H1 (cell line): ENCODE measurements around the gene CFDP1. TPM values are rescaled to one million over a fixed set of nuclear protein-coding genes. Genes with fewer than 3 reads are reported as not detected.

Experiments used
- EZH2 ChIP-seq: fragments of 200-600 bp; sonication (generic); IDR thresholded peaks from 2 replicates; pipeline ENCODE4 v1.7.1; 2012; ENCODE audit warnings: low read depth, mild to moderate bottlenecking, moderate library complexity, low read length, inconsistent platforms; ENCODE audit not compliant: severe bottlenecking
- NRF1 ChIP-seq: IDR thresholded peaks from 2 replicates; pipeline ENCODE4 v1.6.1; 2011; ENCODE audit warnings: mild to moderate bottlenecking, low read depth, low read length, improper control_type of control experiment
- SAP30 ChIP-seq: fragments of 300-600 bp; sonication (generic); IDR thresholded peaks from 2 replicates; pipeline ENCODE4 v1.7.1; 2012; ENCODE audit warnings: low read length, moderate library complexity, mild to moderate bottlenecking, inconsistent platforms; ENCODE audit not compliant: insufficient read depth, insufficient replicate concordance
- SUZ12 ChIP-seq: fragments of 200-600 bp; sonication (generic); IDR thresholded peaks from 2 replicates; pipeline ENCODE4 v1.6.1; 2012; ENCODE audit warnings: mild to moderate bottlenecking, inconsistent platforms, low read length, moderate library complexity, mixed read lengths
- ZNF274 ChIP-seq: IDR thresholded peaks from 2 replicates; pipeline ENCODE4 v1.7.0; 2012; ENCODE audit warnings: low read length, borderline replicate concordance; ENCODE audit errors: extremely low read depth
- polyA plus RNA-seq, 7 experiments: library from polyadenylated mRNA; depleted of rRNA in 3 of 7; stranded (reverse) in 5 of 7; unstranded in 2 of 7; fragments of >200 nt in 5 of 7; fragments of 200-250 nt in 2 of 7; gene quantifications; 1 replicate in 5 of 7; 2 replicates in 1 of 7; 4 replicates in 1 of 7; pipeline versions ENCODE4 v1.2.1 to v1.2.3, GENCODE V29; 2011 to 2013; ENCODE audit warnings: missing spikeins in 2 of 7, mixed read lengths in 2 of 7
- total RNA-seq: library from RNA; stranded (reverse); fragmentation: NEBNext Ultra II Directional; extraction: Animal tissue kit (Norgen Biotek cat#: 25700); gene quantifications from 2 replicates; pipeline ENCODE4 v1.2.1, GENCODE V29; 2021
- TF ChIP-seq, protein P1 (sequence below): fragments of 300-600 bp; sonication (generic); IDR thresholded peaks from 2 replicates; pipeline ENCODE4 v1.7.1; 2012; ENCODE audit warnings: low read length, moderate library complexity, mild to moderate bottlenecking, inconsistent platforms; ENCODE audit not compliant: insufficient replicate concordance
- TF ChIP-seq, protein P2 (sequence below), 3 experiments: IDR thresholded peaks; 1 replicate in 2 of 3; 2 replicates in 1 of 3; pipeline versions ENCODE4 v1.5.1 to v1.6.1; 2011; ENCODE audit warnings: low read length in 3 of 3, mild to moderate bottlenecking in 3 of 3, inconsistent platforms in 2 of 3, low read depth in 1 of 3, moderate library complexity in 1 of 3; ENCODE audit not compliant: insufficient read depth in 1 of 3; ENCODE audit errors: control extremely low read depth in 1 of 3

CFDP1 gene
- total and polyA plus RNA-seq, 2 of the 8 experiments (the other 6 are each of a cell fraction or from before 2014, with no cell fraction given), result 25.5 to 77.3 TPM

DNA sequence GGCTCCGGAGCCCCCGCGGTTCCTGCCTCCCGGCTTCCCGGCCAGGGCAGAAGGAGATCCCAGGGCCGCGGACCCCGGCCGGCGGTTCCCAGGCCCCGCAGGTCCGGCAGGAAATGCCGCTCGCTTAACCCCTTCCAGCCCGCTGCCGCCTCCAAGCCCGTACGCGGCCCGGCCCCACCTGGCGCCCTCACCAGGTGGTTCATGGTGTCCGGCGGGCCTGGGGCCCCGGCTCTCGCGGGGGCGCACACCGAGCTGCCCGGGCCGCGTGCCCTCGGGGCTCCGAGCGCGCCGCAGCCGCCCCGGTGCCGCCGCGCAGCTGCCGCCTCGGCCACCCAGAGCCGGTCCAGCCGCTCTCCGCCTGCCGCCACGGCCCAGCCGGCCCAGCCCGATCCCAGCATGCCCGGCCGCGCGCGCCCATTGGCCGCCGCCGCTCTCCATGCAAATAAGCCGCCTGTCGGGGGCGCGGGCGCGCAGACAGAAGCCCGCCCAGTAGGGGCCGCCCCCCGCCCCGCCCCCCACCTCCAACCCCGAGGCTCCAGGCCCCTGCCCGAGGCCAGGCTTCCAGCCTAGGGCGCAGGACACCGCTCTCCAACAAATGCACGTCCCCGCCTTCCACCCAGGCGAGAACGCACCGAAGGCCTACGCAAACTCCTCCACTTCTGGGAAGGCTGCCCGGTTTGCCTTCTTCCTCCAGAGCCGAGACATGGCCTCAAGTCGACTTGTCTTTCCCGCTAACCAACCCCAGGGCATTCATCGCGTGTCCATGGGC, 181.8 kb downstream of the CFDP1 start, which contains the start of gene BCAR1 (continued):
- TF ChIP-seq, protein P1, sequence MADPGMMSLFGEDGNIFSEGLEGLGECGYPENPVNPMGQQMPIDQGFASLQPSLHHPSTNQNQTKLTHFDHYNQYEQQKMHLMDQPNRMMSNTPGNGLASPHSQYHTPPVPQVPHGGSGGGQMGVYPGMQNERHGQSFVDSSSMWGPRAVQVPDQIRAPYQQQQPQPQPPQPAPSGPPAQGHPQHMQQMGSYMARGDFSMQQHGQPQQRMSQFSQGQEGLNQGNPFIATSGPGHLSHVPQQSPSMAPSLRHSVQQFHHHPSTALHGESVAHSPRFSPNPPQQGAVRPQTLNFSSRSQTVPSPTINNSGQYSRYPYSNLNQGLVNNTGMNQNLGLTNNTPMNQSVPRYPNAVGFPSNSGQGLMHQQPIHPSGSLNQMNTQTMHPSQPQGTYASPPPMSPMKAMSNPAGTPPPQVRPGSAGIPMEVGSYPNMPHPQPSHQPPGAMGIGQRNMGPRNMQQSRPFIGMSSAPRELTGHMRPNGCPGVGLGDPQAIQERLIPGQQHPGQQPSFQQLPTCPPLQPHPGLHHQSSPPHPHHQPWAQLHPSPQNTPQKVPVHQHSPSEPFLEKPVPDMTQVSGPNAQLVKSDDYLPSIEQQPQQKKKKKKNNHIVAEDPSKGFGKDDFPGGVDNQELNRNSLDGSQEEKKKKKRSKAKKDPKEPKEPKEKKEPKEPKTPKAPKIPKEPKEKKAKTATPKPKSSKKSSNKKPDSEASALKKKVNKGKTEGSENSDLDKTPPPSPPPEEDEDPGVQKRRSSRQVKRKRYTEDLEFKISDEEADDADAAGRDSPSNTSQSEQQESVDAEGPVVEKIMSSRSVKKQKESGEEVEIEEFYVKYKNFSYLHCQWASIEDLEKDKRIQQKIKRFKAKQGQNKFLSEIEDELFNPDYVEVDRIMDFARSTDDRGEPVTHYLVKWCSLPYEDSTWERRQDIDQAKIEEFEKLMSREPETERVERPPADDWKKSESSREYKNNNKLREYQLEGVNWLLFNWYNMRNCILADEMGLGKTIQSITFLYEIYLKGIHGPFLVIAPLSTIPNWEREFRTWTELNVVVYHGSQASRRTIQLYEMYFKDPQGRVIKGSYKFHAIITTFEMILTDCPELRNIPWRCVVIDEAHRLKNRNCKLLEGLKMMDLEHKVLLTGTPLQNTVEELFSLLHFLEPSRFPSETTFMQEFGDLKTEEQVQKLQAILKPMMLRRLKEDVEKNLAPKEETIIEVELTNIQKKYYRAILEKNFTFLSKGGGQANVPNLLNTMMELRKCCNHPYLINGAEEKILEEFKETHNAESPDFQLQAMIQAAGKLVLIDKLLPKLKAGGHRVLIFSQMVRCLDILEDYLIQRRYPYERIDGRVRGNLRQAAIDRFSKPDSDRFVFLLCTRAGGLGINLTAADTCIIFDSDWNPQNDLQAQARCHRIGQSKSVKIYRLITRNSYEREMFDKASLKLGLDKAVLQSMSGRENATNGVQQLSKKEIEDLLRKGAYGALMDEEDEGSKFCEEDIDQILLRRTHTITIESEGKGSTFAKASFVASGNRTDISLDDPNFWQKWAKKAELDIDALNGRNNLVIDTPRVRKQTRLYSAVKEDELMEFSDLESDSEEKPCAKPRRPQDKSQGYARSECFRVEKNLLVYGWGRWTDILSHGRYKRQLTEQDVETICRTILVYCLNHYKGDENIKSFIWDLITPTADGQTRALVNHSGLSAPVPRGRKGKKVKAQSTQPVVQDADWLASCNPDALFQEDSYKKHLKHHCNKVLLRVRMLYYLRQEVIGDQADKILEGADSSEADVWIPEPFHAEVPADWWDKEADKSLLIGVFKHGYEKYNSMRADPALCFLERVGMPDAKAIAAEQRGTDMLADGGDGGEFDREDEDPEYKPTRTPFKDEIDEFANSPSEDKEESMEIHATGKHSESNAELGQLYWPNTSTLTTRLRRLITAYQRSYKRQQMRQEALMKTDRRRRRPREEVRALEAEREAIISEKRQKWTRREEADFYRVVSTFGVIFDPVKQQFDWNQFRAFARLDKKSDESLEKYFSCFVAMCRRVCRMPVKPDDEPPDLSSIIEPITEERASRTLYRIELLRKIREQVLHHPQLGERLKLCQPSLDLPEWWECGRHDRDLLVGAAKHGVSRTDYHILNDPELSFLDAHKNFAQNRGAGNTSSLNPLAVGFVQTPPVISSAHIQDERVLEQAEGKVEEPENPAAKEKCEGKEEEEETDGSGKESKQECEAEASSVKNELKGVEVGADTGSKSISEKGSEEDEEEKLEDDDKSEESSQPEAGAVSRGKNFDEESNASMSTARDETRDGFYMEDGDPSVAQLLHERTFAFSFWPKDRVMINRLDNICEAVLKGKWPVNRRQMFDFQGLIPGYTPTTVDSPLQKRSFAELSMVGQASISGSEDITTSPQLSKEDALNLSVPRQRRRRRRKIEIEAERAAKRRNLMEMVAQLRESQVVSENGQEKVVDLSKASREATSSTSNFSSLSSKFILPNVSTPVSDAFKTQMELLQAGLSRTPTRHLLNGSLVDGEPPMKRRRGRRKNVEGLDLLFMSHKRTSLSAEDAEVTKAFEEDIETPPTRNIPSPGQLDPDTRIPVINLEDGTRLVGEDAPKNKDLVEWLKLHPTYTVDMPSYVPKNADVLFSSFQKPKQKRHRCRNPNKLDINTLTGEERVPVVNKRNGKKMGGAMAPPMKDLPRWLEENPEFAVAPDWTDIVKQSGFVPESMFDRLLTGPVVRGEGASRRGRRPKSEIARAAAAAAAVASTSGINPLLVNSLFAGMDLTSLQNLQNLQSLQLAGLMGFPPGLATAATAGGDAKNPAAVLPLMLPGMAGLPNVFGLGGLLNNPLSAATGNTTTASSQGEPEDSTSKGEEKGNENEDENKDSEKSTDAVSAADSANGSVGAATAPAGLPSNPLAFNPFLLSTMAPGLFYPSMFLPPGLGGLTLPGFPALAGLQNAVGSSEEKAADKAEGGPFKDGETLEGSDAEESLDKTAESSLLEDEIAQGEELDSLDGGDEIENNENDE, result no peak
- TF ChIP-seq EZH2, result no peak
- TF ChIP-seq NRF1, result no peak
- TF ChIP-seq, protein P2, sequence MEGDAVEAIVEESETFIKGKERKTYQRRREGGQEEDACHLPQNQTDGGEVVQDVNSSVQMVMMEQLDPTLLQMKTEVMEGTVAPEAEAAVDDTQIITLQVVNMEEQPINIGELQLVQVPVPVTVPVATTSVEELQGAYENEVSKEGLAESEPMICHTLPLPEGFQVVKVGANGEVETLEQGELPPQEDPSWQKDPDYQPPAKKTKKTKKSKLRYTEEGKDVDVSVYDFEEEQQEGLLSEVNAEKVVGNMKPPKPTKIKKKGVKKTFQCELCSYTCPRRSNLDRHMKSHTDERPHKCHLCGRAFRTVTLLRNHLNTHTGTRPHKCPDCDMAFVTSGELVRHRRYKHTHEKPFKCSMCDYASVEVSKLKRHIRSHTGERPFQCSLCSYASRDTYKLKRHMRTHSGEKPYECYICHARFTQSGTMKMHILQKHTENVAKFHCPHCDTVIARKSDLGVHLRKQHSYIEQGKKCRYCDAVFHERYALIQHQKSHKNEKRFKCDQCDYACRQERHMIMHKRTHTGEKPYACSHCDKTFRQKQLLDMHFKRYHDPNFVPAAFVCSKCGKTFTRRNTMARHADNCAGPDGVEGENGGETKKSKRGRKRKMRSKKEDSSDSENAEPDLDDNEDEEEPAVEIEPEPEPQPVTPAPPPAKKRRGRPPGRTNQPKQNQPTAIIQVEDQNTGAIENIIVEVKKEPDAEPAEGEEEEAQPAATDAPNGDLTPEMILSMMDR (IDR thresholded peaks at IDR 0.05; ENCODE audit: control extremely low read depth in 1 of 3, insufficient read depth in 1 of 3, low read depth in 1 of 3, low read length in 3 of 3), result no peak
- no peak for TF ChIP-seq ZNF274
- no peak for TF ChIP-seq SUZ12
- TF ChIP-seq SAP30, result no peak
